ENCODE data around the gene ULK3.

The ULK3 gene

GRCh38 chr15:74831813-74832495 lies 11.0 kb downstream of the ULK3 start:
- Histone ChIP-seq H3K27ac (peak overlapping the region; percentile 77; the same call in 1 of the 2 replicates), H3K9me3 (ENCODE audit: severe bottlenecking) (no peaks in the 10 kb centered on the region), H3K36me3 (peaks cover 16% of the 10 kb centered on the region), H3K4me3 (ENCODE audit: low read depth, low read length) (no peak overlapping the region), H3K27me3 (ENCODE audit: insufficient read depth, low read depth, severe bottlenecking) (no peaks in the 10 kb centered on the region)
- DNase-seq, result no peak
- TF ChIP-seq CTCF (IDR thresholded peaks at IDR 0.05; ENCODE audit: low read depth, low read length), result no peak

- TF ChIP-seq CTCF (IDR thresholded peaks at IDR 0.05; ENCODE audit: low read depth, low read length), result no peak
- no peak for DNase-seq
- Histone ChIP-seq H3K36me3 (peaks cover 8% of the 10 kb centered on the region), H3K9me3 (ENCODE audit: severe bottlenecking) (no peaks in the 10 kb centered on the region), H3K4me3 (ENCODE audit: low read depth, low read length) (no peak overlapping the region), H3K27me3 (ENCODE audit: insufficient read depth, low read depth, severe bottlenecking) (no peaks in the 10 kb centered on the region), H3K27ac (no peak overlapping the region; the same call in 1 of the 2 replicates)
These were observed 12.1 kb downstream of the ULK3 start for GRCh38 chr15:74830868-74831267.

- H3K27me3 ChIP-seq (ENCODE audit: insufficient read depth, low read depth, severe bottlenecking), result no peaks in the 10 kb centered on the region
- H3K9me3 ChIP-seq (ENCODE audit: severe bottlenecking), result no peaks in the 10 kb centered on the region
- DNase-seq, result peak; percentile 66
- no peak for TF ChIP-seq CTCF (IDR thresholded peaks at IDR 0.05; ENCODE audit: low read depth, low read length)
- peak overlapping the region; percentile 25; the same call in 1 of the 2 replicates for H3K27ac ChIP-seq
- no peak overlapping the region for H3K4me3 ChIP-seq (ENCODE audit: low read depth, low read length)
- peaks cover 1% of the 10 kb centered on the region; the same call in 1 of the 2 replicates for H3K36me3 ChIP-seq
These were observed 13.0 kb downstream of the ULK3 start for GRCh38 chr15:74829991-74830390.

GRCh38 chr15:74829486-74829885 lies 13.5 kb downstream of the ULK3 start:
- Histone ChIP-seq H3K27me3 (ENCODE audit: insufficient read depth, low read depth, severe bottlenecking) (no peaks in the 10 kb centered on the region), H3K9me3 (ENCODE audit: severe bottlenecking) (no peaks in the 10 kb centered on the region), H3K27ac (no peak overlapping the region), H3K4me3 (ENCODE audit: low read depth, low read length) (no peak overlapping the region), H3K36me3 (no peaks in the 10 kb centered on the region)
- no peak for TF ChIP-seq CTCF (IDR thresholded peaks at IDR 0.05; ENCODE audit: low read depth, low read length)
- no peak for DNase-seq

- no peak for TF ChIP-seq CTCF (IDR thresholded peaks at IDR 0.05; ENCODE audit: low read depth, low read length)
- no peaks in the 10 kb centered on the region for H3K27me3 ChIP-seq (ENCODE audit: insufficient read depth, low read depth, severe bottlenecking)
- DNase-seq, result peak; percentile 66
These were observed 14.1 kb downstream of the ULK3 start for GRCh38 chr15:74828835-74829234.

GRCh38 chr15:74827614-74828013 lies 15.3 kb downstream of the ULK3 start:
- no peak for DNase-seq
- Histone ChIP-seq H3K4me3 (ENCODE audit: low read depth, low read length) (peak overlapping the region; percentile 30), H3K27me3 (ENCODE audit: insufficient read depth, low read depth, severe bottlenecking) (no peaks in the 10 kb centered on the region), H3K36me3 (no peaks in the 10 kb centered on the region), H3K9me3 (ENCODE audit: severe bottlenecking) (no peaks in the 10 kb centered on the region), H3K27ac (peak overlapping the region; percentile 79)
- peak; percentile 22 for TF ChIP-seq CTCF (IDR thresholded peaks at IDR 0.05; ENCODE audit: low read depth, low read length)

More at GRCh38 chr15:74828835-74829234, 14.1 kb downstream of the ULK3 start:
- H3K36me3 ChIP-seq, result no peaks in the 10 kb centered on the region
- no peak overlapping the region for H3K4me3 ChIP-seq (ENCODE audit: low read depth, low read length)
- no peaks in the 10 kb centered on the region for H3K9me3 ChIP-seq (ENCODE audit: severe bottlenecking)
- H3K27ac ChIP-seq, result peak overlapping the region; percentile 79
